D721Med (cell line): ENCODE measurements around the gene AGL.

Experiments used
- DNase-seq: peaks from one replicate; pipeline ENCODE4 v3.0.0; 2011; ENCODE audit warnings: low spot score; ENCODE audit not compliant: insufficient read length
- FAIRE-seq: peaks from 2 replicates; lab custom pipeline; 2011; peaks lifted over from hg19 to GRCh38; lab: Jason Lieb, UNC
- TF ChIP-seq, protein P1 (sequence below): IDR thresholded peaks from 2 replicates; pipeline ENCODE4 v1.5.1; 2012; ENCODE audit warnings: mild to moderate bottlenecking, control low read depth; ENCODE audit not compliant: insufficient read depth; ENCODE audit errors: missing control alignments

Gene AGL

DNA sequence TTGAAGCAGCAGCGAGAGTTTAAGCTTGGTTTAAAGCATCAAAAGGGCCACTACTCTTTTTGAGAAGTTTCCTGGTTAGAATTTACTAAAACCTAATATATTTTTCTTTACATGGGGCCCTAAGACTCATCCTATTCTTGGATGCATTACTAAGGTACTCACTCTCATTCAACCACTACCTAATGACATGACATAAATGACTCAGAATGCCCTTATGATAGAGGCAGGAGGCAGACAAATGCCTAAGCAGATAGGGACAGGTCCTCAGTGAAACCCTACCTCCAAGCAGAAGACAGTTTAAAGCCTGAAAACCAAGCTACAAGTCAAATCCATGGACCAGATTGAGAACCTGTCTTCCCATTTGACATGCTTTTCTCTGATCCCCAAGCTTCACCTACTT is 85.4 kb downstream of the AGL start:
- TF ChIP-seq, protein P1, sequence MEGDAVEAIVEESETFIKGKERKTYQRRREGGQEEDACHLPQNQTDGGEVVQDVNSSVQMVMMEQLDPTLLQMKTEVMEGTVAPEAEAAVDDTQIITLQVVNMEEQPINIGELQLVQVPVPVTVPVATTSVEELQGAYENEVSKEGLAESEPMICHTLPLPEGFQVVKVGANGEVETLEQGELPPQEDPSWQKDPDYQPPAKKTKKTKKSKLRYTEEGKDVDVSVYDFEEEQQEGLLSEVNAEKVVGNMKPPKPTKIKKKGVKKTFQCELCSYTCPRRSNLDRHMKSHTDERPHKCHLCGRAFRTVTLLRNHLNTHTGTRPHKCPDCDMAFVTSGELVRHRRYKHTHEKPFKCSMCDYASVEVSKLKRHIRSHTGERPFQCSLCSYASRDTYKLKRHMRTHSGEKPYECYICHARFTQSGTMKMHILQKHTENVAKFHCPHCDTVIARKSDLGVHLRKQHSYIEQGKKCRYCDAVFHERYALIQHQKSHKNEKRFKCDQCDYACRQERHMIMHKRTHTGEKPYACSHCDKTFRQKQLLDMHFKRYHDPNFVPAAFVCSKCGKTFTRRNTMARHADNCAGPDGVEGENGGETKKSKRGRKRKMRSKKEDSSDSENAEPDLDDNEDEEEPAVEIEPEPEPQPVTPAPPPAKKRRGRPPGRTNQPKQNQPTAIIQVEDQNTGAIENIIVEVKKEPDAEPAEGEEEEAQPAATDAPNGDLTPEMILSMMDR, result no peak
- FAIRE-seq, result no peak
- DNase-seq, result no peak

- FAIRE-seq (no peak), DNase-seq (no peak)
- TF ChIP-seq, protein P1, result no peak
These were observed 85.9 kb downstream of the AGL start for GRCh38 chr1:99936071-99936470.

- DNase-seq, result no peak
- TF ChIP-seq, protein P1, result no peak
- FAIRE-seq, result no peak
These were observed 92.6 kb downstream of the AGL start for GRCh38 chr1:99942723-99943122.

DNA sequence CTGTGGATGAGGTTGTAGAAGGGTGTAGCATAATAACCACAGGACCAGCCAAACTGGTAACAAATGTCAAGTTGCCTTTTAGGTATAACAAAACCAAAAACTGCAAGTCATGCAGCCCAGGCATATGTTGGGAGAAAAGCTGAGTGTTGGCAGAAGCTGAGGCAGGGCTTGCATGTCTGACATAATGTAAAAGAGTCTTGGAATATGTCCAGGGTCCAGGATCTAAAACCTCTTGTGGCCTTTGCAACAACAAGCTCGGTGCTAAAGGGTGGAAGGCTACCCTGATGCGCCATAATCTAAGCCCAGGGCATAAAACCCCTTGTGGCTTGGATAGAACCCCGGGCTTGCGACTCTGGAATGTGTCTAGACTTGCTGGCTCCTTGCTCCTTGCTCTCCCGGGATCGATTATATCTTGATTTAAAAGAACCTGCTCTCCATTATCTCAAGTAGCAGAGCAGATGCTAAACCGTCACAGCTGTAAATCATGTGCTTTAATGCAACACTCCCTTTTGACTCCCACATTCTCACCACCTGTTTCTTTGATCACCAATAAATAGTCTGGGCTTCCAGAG is 93.1 kb downstream of the AGL start:
- DNase-seq (no peak), FAIRE-seq (peak; percentile 69)

GRCh38 chr1:99944192-99944591 is 94.0 kb downstream of the AGL start:
- DNase-seq (no peak), FAIRE-seq (no peak)
- TF ChIP-seq, protein P1, result no peak

More for the DNA sequence above, 93.1 kb downstream of the AGL start:
- TF ChIP-seq, protein P1, result no peak

GRCh38 chr1:99945174-99945573 is 95.0 kb downstream of the AGL start:
- TF ChIP-seq, protein P1, result no peak
- DNase-seq (no peak), FAIRE-seq (no peak)

DNA sequence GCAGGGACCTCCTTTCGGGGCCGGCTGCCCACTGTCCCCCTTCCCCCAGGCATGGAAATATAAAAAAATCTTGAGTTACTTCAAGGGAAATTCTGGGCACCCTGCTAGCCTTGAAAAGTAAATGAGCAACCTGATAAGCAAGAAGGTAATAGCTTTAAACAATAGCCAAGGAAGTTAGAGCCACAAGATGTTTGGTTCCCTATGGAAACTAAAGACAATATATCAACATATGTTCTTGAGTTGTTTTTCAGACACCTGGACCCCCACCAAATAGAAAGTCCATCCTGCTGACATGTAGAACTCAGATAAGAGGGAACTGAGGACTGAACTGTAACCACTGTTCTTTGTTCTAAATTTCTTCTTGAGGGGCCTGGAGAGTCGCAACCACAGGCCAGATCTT is 100.3 kb downstream of the AGL start:
- no peak for DNase-seq
- TF ChIP-seq, protein P1, result no peak
- no peak for FAIRE-seq
